ENCODE data around the gene GOLGA6L2.
"Not testable (repeated sequence)": the region's sequence is repeated elsewhere in the genome, so short reads cannot be mapped to it uniquely, and the experiment has no call there.

DNA sequence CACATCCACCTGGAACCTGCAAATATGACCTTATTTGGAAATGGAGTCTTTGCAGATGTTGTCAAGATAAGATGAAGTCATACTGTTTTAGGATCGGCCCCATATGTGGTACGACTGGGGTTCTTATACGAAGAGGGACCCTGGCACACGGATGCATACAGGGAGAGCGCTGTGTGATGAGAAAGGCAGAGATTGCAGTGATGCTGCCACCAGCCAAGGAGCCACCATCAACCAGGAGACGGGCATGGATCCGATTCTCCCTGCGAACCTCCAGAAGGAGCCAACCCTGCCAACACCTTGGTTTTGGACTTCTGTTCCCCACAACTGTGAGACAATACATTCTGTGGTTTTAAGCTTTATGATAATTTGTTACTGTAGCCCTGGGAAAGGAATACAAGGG is 31.2 kb downstream of the GOLGA6L2 start:
- TF ChIP-seq, protein P1, sequence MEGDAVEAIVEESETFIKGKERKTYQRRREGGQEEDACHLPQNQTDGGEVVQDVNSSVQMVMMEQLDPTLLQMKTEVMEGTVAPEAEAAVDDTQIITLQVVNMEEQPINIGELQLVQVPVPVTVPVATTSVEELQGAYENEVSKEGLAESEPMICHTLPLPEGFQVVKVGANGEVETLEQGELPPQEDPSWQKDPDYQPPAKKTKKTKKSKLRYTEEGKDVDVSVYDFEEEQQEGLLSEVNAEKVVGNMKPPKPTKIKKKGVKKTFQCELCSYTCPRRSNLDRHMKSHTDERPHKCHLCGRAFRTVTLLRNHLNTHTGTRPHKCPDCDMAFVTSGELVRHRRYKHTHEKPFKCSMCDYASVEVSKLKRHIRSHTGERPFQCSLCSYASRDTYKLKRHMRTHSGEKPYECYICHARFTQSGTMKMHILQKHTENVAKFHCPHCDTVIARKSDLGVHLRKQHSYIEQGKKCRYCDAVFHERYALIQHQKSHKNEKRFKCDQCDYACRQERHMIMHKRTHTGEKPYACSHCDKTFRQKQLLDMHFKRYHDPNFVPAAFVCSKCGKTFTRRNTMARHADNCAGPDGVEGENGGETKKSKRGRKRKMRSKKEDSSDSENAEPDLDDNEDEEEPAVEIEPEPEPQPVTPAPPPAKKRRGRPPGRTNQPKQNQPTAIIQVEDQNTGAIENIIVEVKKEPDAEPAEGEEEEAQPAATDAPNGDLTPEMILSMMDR (IDR thresholded peaks at IDR 0.05; ENCODE audit: insufficient read depth, low read length) = not testable (repeated sequence)
- not testable (repeated sequence) for TF ChIP-seq POLR2AphosphoS5 (IDR thresholded peaks at IDR 0.05; ENCODE audit: low read depth); SPI1 (IDR thresholded peaks at IDR 0.05; ENCODE audit: borderline replicate concordance, low read depth)

Measured in HL-60 (cell line).